ENCODE measurements around the gene HABP4. TPM values are rescaled to one million over a fixed set of nuclear protein-coding genes. Genes with fewer than 3 reads are reported as not detected.

The HABP4 gene
- total RNA-seq, 3 donors from 2014 or later (not counting 1 experiment from before 2014, with no cell fraction given) = 3.0 to 3.9 (median 3.6) TPM

DNA sequence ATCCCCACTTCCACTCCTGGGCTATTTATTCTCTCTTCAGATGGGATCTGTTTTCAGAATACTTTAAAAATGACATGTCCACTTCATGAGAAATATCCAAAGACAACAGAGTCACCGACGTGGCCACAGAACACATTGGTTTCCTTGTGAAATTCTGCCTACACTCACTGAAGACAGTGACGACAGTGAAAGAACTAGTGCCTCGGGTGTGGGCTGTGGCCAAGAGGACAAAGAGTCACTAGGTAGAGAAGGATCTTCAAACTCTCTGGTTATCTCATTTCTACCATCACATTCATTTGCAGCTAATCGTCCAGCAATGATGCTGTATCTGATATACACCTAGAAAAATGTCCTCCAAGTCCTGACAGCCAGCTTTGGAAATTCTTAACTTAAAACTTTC, 59.1 kb downstream of the HABP4 start:
- no peaks in the 10 kb centered on the region for H3K27me3 Mint-ChIP-seq (ENCODE audit: low read depth in 2 of 2)
- H3K9me3 ChIP-seq (ENCODE audit: control insufficient read depth, insufficient read depth, low read length) = no peaks in the 10 kb centered on the region
- no peak overlapping the region for H3K4me3 Mint-ChIP-seq
- H3K27me3 ChIP-seq (ENCODE audit: control insufficient read depth, insufficient read depth, low read length) = no peaks in the 10 kb centered on the region
- no peaks in the 10 kb centered on the region for H3K4me1 ChIP-seq (ENCODE audit: control insufficient read depth, insufficient read depth, low read length)
- intact Hi-C loops (cut with micrococcal nuclease) = no loop called here
- no peaks in the 10 kb centered on the region for H3K4me1 Mint-ChIP-seq
- no peak overlapping the region for H3K27ac ChIP-seq (ENCODE audit: low read length)
- TF ChIP-seq CTCF (IDR thresholded peaks at IDR 0.05) = no peak
- ATAC-seq (no peak), DNase-seq (no peak)
- WGBS (ENCODE audit: insufficient coverage) = 80% methylated on average over 5 of the region's 5 CpGs
- H3K36me3 Mint-ChIP-seq = no peaks in the 10 kb centered on the region
- H3K4me3 ChIP-seq (ENCODE audit: low read length) = no peak overlapping the region
- no peak overlapping the region for H3K27ac Mint-ChIP-seq
- no peaks in the 10 kb centered on the region for H3K36me3 ChIP-seq (ENCODE audit: control insufficient read depth, insufficient read depth, low read length)
- H3K9me3 Mint-ChIP-seq = no peaks in the 10 kb centered on the region

DNA sequence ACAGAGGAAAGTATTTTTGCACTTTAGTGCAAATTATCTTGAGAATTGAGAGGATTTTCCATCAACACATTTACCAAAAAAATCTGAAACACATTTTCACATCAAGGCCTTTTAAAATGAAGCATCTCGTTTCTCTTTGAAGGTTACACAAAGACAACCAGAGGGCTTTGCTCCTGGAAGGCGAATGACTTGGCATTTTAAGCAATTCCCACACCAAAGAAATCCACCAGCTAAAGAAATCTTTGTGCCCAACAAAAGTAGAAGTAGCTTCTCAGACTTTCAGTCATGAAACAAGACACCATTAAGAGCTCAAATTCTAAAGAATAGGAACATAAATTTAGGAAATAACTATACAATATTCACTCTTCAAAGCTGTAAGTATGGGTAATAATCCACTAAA, 59.9 kb downstream of the HABP4 start:
- Mint-ChIP-seq H3K27ac (no peak overlapping the region), H3K4me3 (no peak overlapping the region), H3K4me1 (no peaks in the 10 kb centered on the region), H3K27me3 (ENCODE audit: low read depth in 2 of 2) (no peaks in the 10 kb centered on the region), H3K36me3 (no peaks in the 10 kb centered on the region), H3K9me3 (no peaks in the 10 kb centered on the region)
- WGBS (ENCODE audit: insufficient coverage) = 43% methylated on average over 2 of the region's 2 CpGs
- no peak for TF ChIP-seq CTCF (IDR thresholded peaks at IDR 0.05)
- Histone ChIP-seq H3K36me3 (ENCODE audit: control insufficient read depth, insufficient read depth, low read length) (no peaks in the 10 kb centered on the region), H3K27ac (ENCODE audit: low read length) (no peak overlapping the region), H3K4me3 (ENCODE audit: low read length) (no peak overlapping the region), H3K9me3 (ENCODE audit: control insufficient read depth, insufficient read depth, low read length) (no peaks in the 10 kb centered on the region), H3K4me1 (ENCODE audit: control insufficient read depth, insufficient read depth, low read length) (no peaks in the 10 kb centered on the region), H3K27me3 (ENCODE audit: control insufficient read depth, insufficient read depth, low read length) (no peaks in the 10 kb centered on the region)
- DNase-seq = no peak
- no peak for ATAC-seq
- intact Hi-C loops (cut with micrococcal nuclease) = no loop called here

GRCh38 chr9:96510258-96510657, 60.3 kb downstream of the HABP4 start:
- no peak overlapping the region for H3K27ac ChIP-seq (ENCODE audit: low read length)
- no peak overlapping the region for H3K4me3 ChIP-seq (ENCODE audit: low read length)
- Mint-ChIP-seq H3K27ac (no peak overlapping the region), H3K4me3 (no peak overlapping the region), H3K4me1 (no peaks in the 10 kb centered on the region), H3K27me3 (ENCODE audit: low read depth in 2 of 2) (no peaks in the 10 kb centered on the region), H3K9me3 (no peaks in the 10 kb centered on the region), H3K36me3 (no peaks in the 10 kb centered on the region)
- no peak for ATAC-seq
- no peaks in the 10 kb centered on the region for H3K4me1 ChIP-seq (ENCODE audit: control insufficient read depth, insufficient read depth, low read length)
- no peak for DNase-seq
- H3K27me3 ChIP-seq (ENCODE audit: control insufficient read depth, insufficient read depth, low read length) = no peaks in the 10 kb centered on the region
- no peaks in the 10 kb centered on the region for H3K36me3 ChIP-seq (ENCODE audit: control insufficient read depth, insufficient read depth, low read length)
- 58% methylated on average over 2 of the region's 4 CpGs for WGBS (ENCODE audit: insufficient coverage)
- intact Hi-C loops (cut with micrococcal nuclease) = no loop called here
- TF ChIP-seq CTCF (IDR thresholded peaks at IDR 0.05) = no peak
- no peaks in the 10 kb centered on the region for H3K9me3 ChIP-seq (ENCODE audit: control insufficient read depth, insufficient read depth, low read length)

- no peaks in the 10 kb centered on the region for H3K9me3 Mint-ChIP-seq
- no peaks in the 10 kb centered on the region for H3K9me3 ChIP-seq (ENCODE audit: control insufficient read depth, insufficient read depth, low read length)
- H3K27me3 ChIP-seq (ENCODE audit: control insufficient read depth, insufficient read depth, low read length) = no peaks in the 10 kb centered on the region
- H3K27me3 Mint-ChIP-seq (ENCODE audit: low read depth in 2 of 2) = no peaks in the 10 kb centered on the region
- no peaks in the 10 kb centered on the region for H3K4me1 ChIP-seq (ENCODE audit: control insufficient read depth, insufficient read depth, low read length)
- no peak overlapping the region for H3K27ac Mint-ChIP-seq
- H3K27ac ChIP-seq (ENCODE audit: low read length) = no peak overlapping the region
- H3K4me1 Mint-ChIP-seq = no peaks in the 10 kb centered on the region
- no peak overlapping the region for H3K4me3 Mint-ChIP-seq
- no peaks in the 10 kb centered on the region for H3K36me3 ChIP-seq (ENCODE audit: control insufficient read depth, insufficient read depth, low read length)
- DNase-seq (no peak), ATAC-seq (no peak)
- no peak for TF ChIP-seq CTCF (IDR thresholded peaks at IDR 0.05)
- 100% methylated on average over 1 of the region's 3 CpGs for WGBS (ENCODE audit: insufficient coverage)
- H3K36me3 Mint-ChIP-seq = no peaks in the 10 kb centered on the region
- intact Hi-C loops (cut with micrococcal nuclease) = no loop called here
- H3K4me3 ChIP-seq (ENCODE audit: low read length) = no peak overlapping the region
These were observed 62.3 kb downstream of the HABP4 start for GRCh38 chr9:96512240-96512639.
